Gastrocnemius medialis (tissue), 4 donors: Measurements from ENCODE around the gene LIMCH1. TPM values are rescaled to one million over a fixed set of nuclear protein-coding genes. Genes with fewer than 3 reads are reported as not detected.

Experiments
- ATAC-seq, 2 donors: fragments of 150-250 bp; one replicate each; pipeline ENCODE4 v1.9.1; 2016
- DNase-seq, 2 donors: peaks; one replicate each; pipeline ENCODE4 v3.0.0-alpha.2; 2019
- H3K27ac ChIP-seq, 4 donors: fragments of 200-600 bp; sonication (generic); 1 replicate in 1 of 4; 2 replicates in 3 of 4; pipeline ENCODE4 v1.5.1; 2016 to 2018; ENCODE audit warnings: mild to moderate bottlenecking in 2 of 4, moderate library complexity in 1 of 4
- H3K27me3 ChIP-seq, 3 donors: fragments of 200-600 bp; sonication (generic) in 2 of 3; 1 replicate in 1 of 3; 2 replicates in 2 of 3; pipeline versions ENCODE4 v1.5.1 to v1.6.0; 2016 to 2019; ENCODE audit warnings: mild to moderate bottlenecking in 1 of 3, moderate library complexity in 1 of 3
- H3K36me3 ChIP-seq, 2 donors: fragments of 200-600 bp; sonication (generic) in 1 of 2; one replicate each; pipeline ENCODE4 v1.5.1; 2017 to 2018
- H3K4me1 ChIP-seq, 2 donors: fragments of 200-600 bp; sonication (generic) in 1 of 2; one replicate each; pipeline ENCODE4 v1.5.1; 2016 to 2017; ENCODE audit warnings: mild to moderate bottlenecking in 2 of 2
- H3K4me3 ChIP-seq, 4 donors: fragments of 200-600 bp; sonication (generic) in 3 of 4; 1 replicate in 1 of 4; 2 replicates in 3 of 4; pipeline ENCODE4 v1.5.1; 2016 to 2019; ENCODE audit warnings: mild to moderate bottlenecking in 2 of 4
- H3K9me3 ChIP-seq, 3 donors: fragments of 200-600 bp; sonication (generic) in 2 of 3; 1 replicate in 1 of 3; 2 replicates in 2 of 3; pipeline ENCODE4 v1.5.1; 2016 to 2019
- POLR2A ChIP-seq, 2 donors: fragments of 450-650 bp; IDR thresholded peaks; one replicate each; pipeline ENCODE4 v1.6.1; 2017; ENCODE audit warnings: antibody characterized with exemption in 2 of 2, mild to moderate bottlenecking in 2 of 2, moderate library complexity in 2 of 2
- in situ Hi-C, 4 donors: fragments of 200-750 bp; cut with MboI; loops; one replicate each; pipeline versions ENCODE4 v1.15.0 to v1.8.0; 2017; ENCODE audit warnings: low sequenced_read_pairs in 4 of 4
- intact Hi-C: fragments of 100-400 bp; cut with DNase I; formaldehyde crosslinking; loops from one replicate; pipeline ENCODE4 v1.15.1; 2023; ENCODE audit warnings: low total_unique reads
- total RNA-seq, 4 donors: library from RNA; depleted of rRNA; stranded (reverse); fragments of >200 nt; gene quantifications; one replicate each; pipeline versions ENCODE4 v1.1.0 to v1.2.3, GENCODE V29; 2016
- TF ChIP-seq, protein P1 (sequence below), 5 experiments: fragments of 450-650 bp in 3 of 5; fragments of 200-600 bp in 2 of 5; sonication (generic) in 2 of 5; IDR thresholded peaks in 4 of 5; conservative IDR thresholded peaks in 1 of 5; 1 replicate in 4 of 5; 2 replicates in 1 of 5; pipeline ENCODE4 v1.5.1; 2016 to 2019; ENCODE audit warnings: antibody characterized with exemption in 5 of 5, mild to moderate bottlenecking in 3 of 5, moderate library complexity in 3 of 5

LIMCH1 gene
- total RNA-seq, 4 donors from 2014 or later: 36.2 to 71.4 (median 52.1) TPM

DNA sequence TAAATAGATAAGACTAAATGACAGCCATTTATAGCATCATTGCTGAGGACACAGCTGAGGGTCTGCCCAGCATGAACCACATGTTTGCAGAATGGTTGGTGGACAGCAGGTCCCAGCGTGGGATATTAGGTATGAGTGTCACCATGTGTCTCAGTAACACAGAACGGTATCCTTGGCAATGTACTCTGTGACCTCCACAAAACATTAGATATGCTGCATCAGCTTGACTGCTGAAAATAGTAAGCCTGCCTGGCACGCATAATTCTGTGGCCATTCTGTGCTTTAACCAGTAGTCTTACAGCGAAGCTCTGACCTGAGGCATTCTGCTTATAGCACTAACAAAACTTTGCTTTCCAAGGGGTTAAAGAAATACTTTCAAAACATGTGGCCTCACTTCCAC, 32.0 kb downstream of the LIMCH1 start:
- in situ Hi-C loops: no loop called here
- no peaks in the 10 kb centered on the region for H3K9me3 ChIP-seq
- H3K27ac ChIP-seq: peak overlapping the region; percentile 75 to 87 (median 82)
- no peaks in the 10 kb centered on the region for H3K36me3 ChIP-seq
- H3K27me3 ChIP-seq: no peaks in the 10 kb centered on the region
- ATAC-seq (peak; percentile 62 to 89), DNase-seq (peak; percentile 43 to 75)
- no peak for TF ChIP-seq POLR2A (IDR thresholded peaks at IDR 0.05)
- TF ChIP-seq, protein P1, sequence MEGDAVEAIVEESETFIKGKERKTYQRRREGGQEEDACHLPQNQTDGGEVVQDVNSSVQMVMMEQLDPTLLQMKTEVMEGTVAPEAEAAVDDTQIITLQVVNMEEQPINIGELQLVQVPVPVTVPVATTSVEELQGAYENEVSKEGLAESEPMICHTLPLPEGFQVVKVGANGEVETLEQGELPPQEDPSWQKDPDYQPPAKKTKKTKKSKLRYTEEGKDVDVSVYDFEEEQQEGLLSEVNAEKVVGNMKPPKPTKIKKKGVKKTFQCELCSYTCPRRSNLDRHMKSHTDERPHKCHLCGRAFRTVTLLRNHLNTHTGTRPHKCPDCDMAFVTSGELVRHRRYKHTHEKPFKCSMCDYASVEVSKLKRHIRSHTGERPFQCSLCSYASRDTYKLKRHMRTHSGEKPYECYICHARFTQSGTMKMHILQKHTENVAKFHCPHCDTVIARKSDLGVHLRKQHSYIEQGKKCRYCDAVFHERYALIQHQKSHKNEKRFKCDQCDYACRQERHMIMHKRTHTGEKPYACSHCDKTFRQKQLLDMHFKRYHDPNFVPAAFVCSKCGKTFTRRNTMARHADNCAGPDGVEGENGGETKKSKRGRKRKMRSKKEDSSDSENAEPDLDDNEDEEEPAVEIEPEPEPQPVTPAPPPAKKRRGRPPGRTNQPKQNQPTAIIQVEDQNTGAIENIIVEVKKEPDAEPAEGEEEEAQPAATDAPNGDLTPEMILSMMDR (IDR thresholded peaks at IDR 0.05 in 4 of 5, conservative IDR thresholded peaks at IDR 0.05 in 1 of 5): peak in 2 of 5 experiments; percentile 13 to 26
- intact Hi-C loops: loop anchor here (2.0 to 5.0 kb wide), 2 partner anchors 209 to 653 kb away; no protein-coding TSS in a partner anchor
- H3K4me3 ChIP-seq: no peak overlapping the region
- peaks cover 78 to 80% of the 10 kb centered on the region in 2 donors for H3K4me1 ChIP-seq

DNA sequence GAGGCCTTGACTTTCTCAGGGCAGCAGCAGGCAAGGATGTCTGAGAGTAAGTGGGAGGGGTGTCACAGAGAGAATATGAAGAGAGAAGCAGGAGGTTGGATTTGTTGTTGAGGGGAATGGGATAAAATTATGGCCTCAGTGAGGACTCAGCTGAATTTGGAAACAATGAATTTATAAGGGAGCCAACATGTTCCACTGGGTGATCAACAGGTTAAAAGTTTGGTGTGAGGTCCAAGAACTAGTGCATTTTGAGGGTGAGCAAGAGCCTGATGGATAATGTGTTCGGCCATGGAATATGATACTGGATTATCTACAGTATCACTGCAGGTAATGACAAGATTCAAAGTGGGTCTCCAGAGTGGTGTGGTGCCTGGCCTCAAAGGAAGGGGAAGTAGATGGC, 33.5 kb downstream of the LIMCH1 start:
- no peaks in the 10 kb centered on the region for H3K36me3 ChIP-seq
- no peaks in the 10 kb centered on the region for H3K9me3 ChIP-seq
- ATAC-seq (no peak), DNase-seq (no peak)
- intact Hi-C loops: loop anchor here (2.0 to 5.0 kb wide), 2 partner anchors 211 to 654 kb away; no protein-coding TSS in a partner anchor
- no peak overlapping the region for H3K4me3 ChIP-seq
- H3K27ac ChIP-seq: peak overlapping the region; percentile 75 to 87 (median 82)
- peaks cover 75 to 94% of the 10 kb centered on the region in 2 donors for H3K4me1 ChIP-seq
- H3K27me3 ChIP-seq: no peaks in the 10 kb centered on the region
- in situ Hi-C loops: no loop called here
- TF ChIP-seq POLR2A (IDR thresholded peaks at IDR 0.05): no peak
- TF ChIP-seq, protein P1 (IDR thresholded peaks at IDR 0.05 in 4 of 5, conservative IDR thresholded peaks at IDR 0.05 in 1 of 5): no peak

DNA sequence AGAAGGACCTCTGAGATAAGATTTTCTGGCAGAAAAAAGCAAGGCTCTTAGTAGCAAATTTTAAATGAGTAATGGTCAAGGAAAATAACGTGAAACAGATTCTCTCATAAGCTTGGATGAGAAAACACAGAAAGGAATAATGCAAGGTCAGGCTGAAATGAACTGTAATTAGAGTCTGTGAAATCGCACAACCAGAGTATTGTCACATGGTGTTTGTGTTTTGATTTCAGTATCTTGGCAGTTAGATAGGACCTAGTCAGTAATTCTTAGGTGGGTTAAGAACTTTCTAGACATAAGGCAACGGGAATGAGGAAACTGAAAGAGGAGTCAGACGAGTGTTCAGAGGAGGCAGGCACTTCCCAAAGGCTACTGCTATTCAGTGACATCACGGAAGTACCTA, 34.6 kb downstream of the LIMCH1 start:
- peaks cover 72 to 84% of the 10 kb centered on the region in 2 donors for H3K4me1 ChIP-seq
- intact Hi-C loops (loop anchor here (5.0 kb wide), 1 partner anchor 655 kb away; no protein-coding TSS in a partner anchor), in situ Hi-C loops (no loop called here)
- H3K27me3 ChIP-seq: no peaks in the 10 kb centered on the region
- H3K4me3 ChIP-seq: peak overlapping the region; percentile 5 to 48 (median 26)
- no peaks in the 10 kb centered on the region for H3K9me3 ChIP-seq
- ATAC-seq (peak; percentile 34 to 68), DNase-seq (peak in 1 of 2 donors; percentile 18)
- TF ChIP-seq POLR2A (IDR thresholded peaks at IDR 0.05): no peak
- TF ChIP-seq, protein P1 (IDR thresholded peaks at IDR 0.05 in 4 of 5, conservative IDR thresholded peaks at IDR 0.05 in 1 of 5): no peak
- peak overlapping the region; percentile 75 to 87 (median 82) for H3K27ac ChIP-seq
- no peaks in the 10 kb centered on the region for H3K36me3 ChIP-seq

DNA sequence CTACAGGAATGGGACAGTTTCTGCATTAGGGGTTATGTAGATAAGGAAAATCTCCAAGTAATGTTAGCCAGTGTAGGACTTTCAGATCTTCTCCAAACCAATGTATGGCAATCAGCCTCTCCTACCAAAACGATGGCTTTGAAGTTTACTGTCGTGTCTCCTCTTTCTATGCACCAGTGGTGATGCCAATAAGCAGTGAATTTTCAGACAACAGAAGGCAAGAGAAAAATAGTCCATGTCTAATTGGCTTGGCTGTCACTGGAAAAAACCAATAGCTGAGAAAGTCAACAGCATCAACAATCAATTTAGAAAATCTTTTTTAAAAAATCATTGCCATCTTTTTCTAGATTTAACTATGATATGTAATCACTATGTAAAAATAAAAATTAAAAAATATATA, 35.0 kb downstream of the LIMCH1 start:
- ATAC-seq: no peak
- peak overlapping the region; percentile 5 to 48 (median 26) for H3K4me3 ChIP-seq
- H3K27me3 ChIP-seq: no peaks in the 10 kb centered on the region
- DNase-seq: no peak
- intact Hi-C loops: loop anchor here (1.0 to 5.0 kb wide), 2 partner anchors 34 to 656 kb away; no protein-coding TSS in a partner anchor
- H3K27ac ChIP-seq: peak overlapping the region; percentile 75 to 87 (median 82)
- peaks cover 68 to 82% of the 10 kb centered on the region in 2 donors for H3K4me1 ChIP-seq
- TF ChIP-seq POLR2A (IDR thresholded peaks at IDR 0.05): no peak
- TF ChIP-seq, protein P1 (IDR thresholded peaks at IDR 0.05 in 4 of 5, conservative IDR thresholded peaks at IDR 0.05 in 1 of 5): no peak
- H3K9me3 ChIP-seq: no peaks in the 10 kb centered on the region
- in situ Hi-C loops: no loop called here
- no peaks in the 10 kb centered on the region for H3K36me3 ChIP-seq
